ENCODE data around the gene ADIRF.
"Not testable (repeated sequence)": the region's sequence is repeated elsewhere in the genome, so short reads cannot be mapped to it uniquely, and the experiment has no call there.

The ADIRF gene

DNA sequence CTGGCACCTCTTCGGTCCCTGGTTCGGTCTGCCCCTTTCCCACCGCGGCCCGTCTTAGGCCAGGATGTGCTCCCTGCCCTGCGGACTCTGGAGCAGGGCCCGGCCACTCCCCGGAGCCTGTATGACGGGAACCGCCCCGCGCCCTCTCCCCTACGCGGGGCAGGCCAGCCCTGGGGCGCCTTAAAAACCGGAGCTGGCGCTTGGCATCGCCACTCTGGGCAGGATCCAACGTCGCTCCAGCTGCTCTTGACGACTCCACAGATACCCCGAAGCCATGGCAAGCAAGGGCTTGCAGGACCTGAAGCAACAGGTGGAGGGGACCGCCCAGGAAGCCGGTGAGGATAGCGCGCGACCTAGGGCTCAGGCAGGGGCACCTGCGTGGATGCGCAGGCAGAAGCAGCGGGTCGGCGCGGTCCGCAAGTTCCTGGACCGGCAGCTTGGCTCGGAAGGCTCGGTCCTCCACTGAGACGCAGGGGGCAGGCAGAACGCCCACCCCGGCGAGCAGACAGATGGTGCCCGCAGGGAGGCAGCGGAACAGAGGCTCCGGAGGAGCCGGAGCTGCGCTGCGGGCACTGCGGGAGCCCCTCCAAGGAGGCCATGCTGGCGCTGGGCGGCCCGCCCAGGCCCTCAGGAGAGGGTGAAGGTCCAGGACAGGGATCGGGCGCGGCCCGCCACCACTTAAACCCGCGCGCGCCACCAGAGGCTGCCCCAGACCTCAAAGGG lies at the start of gene ADIRF:
ADIRF (plus strand) TSS at position 212 of the 723 bp plus-strand sequence; CDS start at position 275, 63 bp downstream.
- no peak for DNase-seq (ENCODE audit: extremely low read depth in 1 of 2, low read depth in 1 of 2)

DNA sequence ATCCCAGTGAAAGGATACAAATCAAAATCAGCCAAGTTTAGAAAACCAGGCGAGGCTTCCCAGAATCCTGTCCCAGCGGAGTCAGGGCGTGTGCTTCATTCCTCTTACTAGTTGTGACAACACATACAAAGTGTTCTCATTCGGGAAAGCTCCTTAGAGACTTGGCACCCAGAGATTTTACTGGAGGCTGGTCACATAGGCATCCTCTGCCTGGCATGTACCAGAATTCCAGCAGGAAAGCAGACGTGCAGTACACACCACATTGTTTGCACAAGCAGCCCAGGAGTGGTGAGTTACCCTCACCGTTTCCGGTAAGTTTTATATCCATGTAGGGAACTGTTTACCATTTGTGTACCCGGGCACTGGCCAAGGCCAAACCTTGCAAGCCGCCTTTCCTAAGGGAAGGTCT lies 45.7 kb upstream of the ADIRF start:
- no peak for DNase-seq (ENCODE audit: extremely low read depth in 1 of 2, low read depth in 1 of 2)

DNA sequence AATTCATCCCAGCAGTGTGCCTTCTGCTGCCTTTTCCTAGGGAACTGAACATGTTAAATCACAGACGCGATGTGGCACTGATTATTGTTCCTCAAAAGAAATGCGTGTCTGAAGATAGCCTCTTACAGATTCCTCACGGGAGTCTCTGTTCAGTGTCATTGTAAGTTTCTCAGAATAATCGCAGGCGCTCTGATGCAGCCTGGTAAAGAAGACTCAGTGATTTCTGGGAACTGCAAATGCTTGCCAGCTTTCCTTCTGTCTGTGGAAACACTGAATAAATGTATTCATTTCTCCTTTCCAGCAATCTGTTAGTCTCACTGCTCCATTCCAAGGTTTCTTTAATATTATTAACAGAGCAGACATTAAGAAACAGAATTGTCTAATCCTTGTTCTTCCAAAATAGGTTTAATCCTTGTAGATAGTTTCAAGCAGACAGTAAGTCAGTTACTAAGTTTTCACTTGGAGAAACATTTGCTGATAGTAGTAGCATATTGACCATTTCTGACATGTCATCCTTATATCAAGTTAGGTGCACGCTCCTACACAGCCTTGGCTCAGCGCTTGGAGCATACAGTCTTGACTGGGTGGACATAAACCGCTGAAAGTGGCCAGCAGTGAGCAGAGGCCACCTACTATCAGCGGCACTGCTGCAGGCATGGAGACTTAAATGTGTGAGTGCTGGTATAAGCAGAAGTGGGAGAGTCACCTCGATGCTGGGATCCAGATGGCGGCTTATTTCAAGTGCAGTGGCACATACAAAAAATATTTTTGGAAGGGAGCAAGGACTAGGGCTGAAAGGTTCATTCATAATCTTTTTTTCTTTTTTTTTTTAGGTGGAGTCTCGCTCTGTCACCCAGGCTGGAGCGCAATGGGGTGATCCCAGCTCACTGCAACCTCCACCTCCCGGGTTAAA lies 38.6 kb upstream of the ADIRF start:
- no peak for DNase-seq (ENCODE audit: extremely low read depth in 1 of 2, low read depth in 1 of 2)

DNA sequence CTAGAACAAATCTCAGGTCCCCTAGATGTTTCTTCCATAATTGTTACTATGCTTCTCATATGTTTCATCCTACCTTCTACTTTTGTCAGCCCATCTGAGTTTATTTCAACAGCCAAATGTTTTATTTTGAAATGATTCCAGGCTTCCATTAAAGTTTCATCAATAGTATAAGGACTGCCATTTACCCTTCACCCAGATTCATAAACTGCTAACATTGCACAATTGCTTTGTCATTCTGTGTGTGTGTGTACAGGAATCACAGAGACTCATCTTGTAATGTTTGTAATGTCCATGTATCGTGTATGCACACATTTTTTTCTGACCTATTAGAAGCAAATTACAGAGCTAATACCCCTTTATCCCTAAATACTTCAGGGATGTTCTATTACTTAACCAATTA lies 36.4 kb upstream of the ADIRF start:
- no peak for DNase-seq (ENCODE audit: extremely low read depth in 1 of 2, low read depth in 1 of 2)

DNA sequence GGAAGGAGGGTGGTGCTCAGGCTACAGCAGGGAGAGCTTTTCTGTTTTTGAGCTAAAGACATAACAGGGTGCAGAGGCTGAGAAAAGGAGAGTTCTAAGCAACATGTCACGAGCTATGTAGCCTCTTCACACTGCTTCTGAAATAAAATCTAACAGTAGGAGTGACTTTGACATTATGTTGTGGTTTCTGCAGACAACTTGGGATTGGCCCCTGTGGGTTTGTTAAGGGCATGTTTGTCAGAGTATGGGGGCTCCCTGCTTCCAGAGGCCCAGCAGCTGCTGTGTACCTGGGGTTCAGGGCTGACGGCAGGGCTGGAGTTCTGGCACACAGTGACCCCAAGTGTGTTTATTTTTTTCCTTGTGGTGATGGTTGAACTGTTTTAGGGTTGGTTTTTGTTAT lies 35.6 kb upstream of the ADIRF start:
- DNase-seq (ENCODE audit: extremely low read depth in 1 of 2, low read depth in 1 of 2) = no peak

DNA sequence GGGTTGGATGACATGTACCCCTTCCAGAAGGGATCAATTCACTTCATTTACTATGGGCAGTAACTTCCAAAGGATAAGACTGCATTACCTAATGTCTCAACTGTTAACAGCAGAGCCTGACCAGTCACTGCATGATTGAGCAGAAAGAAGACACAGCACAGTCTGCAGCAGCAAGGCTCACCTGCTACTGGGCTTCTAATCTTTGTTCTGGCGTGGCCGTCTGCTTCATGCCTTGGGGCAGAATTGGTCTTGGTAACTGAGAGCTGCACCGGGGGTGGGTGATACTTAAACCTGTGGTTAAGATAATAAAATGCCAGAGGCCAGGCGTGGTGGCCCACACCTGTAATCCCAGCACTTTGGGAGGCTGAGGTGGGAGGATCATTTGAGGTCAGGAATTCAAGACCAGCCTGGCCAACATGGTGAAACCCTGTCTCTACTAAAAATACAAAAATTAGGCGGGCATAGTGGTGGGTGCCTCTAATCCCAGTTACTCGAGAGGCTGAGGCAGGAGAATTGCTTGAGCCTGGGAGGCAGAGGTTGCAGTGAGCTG lies 34.0 kb upstream of the ADIRF start:
- DNase-seq (ENCODE audit: extremely low read depth in 1 of 2, low read depth in 1 of 2) = not testable (repeated sequence)

DNA sequence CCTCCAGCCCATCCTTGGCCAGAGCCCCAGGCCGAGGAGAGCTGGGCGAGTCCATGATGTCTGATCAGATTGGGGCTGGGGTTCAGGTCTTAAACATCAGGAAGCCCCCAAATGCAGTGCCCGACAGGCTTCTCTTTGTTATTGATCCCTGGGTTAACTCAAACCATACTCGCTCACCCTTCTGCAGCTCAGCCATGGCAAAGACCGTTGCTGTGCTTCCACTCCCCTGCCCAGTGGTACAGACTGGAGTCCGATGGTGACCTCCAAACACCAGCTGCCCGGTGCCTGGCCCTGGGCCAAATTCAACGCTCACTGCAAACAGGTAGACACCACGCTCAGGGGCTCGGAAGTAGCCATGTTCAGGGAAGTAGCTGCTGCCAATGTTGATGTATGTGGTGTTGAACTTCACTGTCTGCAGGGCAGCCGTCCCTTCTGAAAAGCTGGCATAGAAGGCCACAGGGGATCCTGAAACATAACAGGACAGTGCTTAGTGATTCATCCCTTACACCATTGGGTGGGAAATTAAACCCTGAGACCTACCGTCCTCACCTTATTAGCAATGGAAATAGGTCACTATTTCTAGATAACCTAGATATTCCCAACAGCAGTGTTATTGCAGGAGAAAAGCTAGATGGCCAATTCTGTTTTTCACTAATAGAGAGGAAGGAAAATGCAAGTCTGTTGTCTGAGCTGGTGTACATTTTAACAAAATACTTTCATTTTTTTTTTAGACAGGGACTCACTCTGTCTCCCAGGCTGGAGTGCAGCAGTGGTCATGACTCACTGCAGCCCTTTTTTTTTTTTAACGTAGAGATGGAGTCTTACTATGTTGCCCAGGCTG lies 31.4 kb upstream of the ADIRF start:
- DNase-seq (ENCODE audit: extremely low read depth in 1 of 2, low read depth in 1 of 2) = no peak

DNA sequence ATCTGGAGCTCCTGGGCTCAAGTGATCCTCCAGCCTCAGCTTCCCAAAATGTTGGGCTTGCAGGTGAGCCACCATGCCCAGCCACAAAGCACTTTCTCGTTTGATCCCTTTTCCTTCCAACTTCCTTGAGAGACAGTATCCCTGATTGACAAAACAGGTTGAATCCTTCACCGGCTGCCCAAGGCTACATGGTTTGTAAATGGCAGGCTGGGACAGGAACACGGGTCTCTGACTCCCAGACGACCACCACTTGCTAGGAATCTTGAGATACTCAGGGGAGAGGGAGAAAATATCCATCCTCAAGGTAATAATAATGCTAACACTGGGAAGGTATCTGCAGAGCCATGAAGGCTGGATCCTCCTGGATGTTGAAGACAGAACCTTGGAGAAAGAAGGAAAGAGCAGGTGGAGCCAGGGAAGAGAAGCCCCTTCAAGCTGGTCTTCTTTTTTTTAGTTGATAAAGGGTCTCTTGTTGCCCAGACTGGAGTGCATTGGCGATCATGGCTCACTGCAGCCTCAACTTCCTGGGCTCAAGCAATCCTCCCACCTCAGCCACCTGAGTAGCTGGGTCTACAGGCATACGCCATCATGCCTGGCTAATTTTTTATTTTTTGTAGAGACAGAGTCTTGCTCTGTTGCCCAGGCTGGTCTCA lies 30.7 kb upstream of the ADIRF start:
- DNase-seq (ENCODE audit: extremely low read depth in 1 of 2, low read depth in 1 of 2) = no peak

DNA sequence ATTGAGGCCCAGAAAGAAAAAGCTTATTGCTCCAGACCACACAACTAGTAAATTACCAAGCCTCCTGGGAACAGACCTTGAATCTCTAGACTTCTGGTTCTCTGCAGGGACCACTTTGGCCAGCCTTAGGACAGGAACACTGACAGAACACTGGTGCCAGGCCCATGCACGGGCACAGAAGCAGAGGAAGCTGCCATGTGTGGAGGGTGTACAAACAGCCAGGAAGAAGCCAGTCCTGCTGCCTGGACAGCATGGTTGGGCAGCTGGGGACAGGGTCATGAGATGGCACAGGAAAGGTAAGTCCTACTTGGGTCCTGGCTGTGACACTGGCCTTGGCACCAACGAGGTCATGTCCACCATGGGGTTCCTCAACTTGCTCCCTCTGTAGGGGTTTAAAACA lies 30.0 kb upstream of the ADIRF start:
- DNase-seq (ENCODE audit: extremely low read depth in 1 of 2, low read depth in 1 of 2) = no peak

DNA sequence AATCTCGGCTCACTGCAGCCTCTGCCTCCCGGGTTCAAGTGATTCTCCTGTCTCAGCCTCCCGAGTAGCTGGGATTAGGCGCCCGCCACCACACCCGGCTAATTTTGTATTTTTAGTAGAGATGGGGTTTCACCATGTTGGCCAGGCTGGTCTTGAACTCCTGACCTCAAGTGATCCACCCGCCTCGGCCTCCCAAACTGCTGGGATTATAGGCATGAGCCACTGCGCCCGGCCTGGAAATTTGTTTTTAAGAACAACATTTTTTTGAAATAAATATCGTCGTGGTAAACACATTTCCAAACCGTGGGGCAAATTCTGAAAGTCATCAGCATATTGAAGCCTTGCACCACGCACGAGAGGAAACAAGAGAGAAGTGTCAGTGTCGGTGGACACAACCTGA lies 28.2 kb upstream of the ADIRF start:
- DNase-seq (ENCODE audit: extremely low read depth in 1 of 2, low read depth in 1 of 2) = not testable (repeated sequence)

DNA sequence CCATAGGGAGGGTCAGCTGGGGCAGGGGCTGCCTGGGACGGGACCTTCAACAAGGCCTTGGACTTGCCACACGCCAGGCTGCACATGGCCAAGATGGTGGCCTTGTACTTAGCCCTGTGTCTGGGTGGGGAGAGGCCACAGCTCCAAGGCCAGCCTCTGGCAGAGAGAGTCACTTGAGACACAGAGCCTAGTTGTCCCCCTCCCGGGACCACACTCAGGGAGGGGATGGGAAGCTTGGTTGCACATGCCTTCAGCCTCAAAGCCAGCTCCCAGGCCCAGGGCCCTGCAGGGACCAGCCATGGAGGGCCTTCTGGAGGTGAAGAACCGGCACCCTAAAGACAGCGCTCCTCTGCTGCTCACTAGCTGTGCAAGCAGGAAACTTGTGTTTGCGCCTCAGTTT lies 27.6 kb upstream of the ADIRF start:
- DNase-seq (ENCODE audit: extremely low read depth in 1 of 2, low read depth in 1 of 2) = no peak

DNA sequence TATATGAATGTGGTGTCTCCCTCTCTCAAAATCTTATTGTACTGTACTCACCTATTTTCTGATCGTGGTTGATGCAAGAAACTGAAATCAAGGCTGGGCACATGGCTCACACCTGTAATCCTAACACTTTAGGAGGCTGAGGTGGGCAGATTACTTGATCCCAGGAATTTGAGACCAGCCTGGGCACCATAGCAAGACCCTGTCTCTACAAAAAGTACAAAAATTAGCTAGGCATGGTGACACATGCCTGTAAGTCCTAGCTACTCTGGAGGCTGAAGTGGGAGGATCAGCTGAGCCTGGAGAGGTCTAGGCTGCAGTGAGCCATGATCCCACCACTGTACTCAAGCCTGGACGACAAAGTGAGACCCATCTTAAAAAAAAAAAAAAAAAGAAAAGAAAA lies 26.9 kb upstream of the ADIRF start:
- DNase-seq (ENCODE audit: extremely low read depth in 1 of 2, low read depth in 1 of 2) = no peak

DNA sequence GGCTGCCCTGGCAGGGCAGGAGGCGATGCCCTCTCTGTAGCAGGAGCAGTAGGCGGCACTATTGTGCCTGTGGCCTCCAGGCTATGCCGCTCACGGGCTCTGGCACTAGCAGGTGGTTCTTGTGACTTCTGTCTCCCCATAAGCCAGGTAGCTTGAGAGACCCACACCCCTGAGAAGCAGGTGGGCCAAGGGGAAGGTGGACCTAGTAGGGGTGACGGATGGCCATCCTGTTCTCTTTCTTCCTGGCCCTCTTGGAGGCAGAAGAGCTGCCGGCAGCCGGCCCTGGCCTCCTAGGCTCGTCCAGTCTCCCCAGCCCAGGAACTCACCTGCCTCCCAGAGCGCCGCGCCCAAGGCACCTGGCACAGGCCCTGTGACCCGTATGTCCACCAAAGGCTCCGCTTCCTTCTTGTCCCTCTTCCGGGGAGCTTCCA lies 26.3 kb upstream of the ADIRF start:
- DNase-seq (ENCODE audit: extremely low read depth in 1 of 2, low read depth in 1 of 2) = no peak

DNA sequence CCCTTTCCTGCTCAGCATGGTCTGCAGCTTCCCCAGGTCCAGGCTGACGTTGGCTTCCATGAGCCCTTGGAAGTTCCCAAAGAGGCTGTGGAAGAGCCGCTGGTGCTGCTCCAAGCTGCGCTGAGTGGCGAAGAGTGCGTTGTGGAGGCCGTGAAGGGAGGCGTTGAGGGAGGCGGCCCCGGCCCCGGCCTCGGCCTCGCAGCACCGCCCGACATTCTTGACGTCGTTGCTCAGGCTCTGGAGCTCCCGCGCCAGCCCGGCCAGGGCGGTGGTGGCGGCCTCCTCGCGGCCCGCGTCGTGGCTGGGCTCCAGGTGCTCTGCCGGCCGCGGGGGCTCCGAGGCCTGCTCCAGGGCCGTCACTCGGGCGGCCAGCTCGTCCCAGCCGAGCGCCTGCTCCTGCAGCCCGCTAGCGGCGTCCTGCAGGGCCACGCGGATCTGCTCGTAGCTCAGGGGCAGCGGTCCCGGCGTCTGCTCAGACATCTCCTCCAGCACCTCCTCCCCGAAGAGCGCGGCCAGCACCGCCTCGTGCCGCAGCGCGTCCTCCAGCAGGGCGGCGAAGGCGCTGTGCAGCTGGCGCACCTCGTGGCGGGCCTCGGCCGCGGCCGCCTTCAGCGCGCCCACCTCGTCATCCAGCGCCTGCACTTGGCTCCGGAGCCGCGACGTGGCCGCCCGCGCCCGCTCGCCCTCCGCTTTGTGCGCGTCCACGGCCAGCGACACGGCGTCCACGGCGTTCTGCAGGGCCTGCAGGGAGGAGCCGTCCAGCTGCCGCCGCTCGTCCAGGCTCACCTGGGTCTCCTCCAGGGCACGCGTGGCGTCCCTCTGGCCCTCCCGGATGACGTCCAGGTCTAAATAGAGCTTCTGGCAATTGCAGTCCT lies 25.6 kb upstream of the ADIRF start:
- no peak for DNase-seq (ENCODE audit: extremely low read depth in 1 of 2, low read depth in 1 of 2)

DNA sequence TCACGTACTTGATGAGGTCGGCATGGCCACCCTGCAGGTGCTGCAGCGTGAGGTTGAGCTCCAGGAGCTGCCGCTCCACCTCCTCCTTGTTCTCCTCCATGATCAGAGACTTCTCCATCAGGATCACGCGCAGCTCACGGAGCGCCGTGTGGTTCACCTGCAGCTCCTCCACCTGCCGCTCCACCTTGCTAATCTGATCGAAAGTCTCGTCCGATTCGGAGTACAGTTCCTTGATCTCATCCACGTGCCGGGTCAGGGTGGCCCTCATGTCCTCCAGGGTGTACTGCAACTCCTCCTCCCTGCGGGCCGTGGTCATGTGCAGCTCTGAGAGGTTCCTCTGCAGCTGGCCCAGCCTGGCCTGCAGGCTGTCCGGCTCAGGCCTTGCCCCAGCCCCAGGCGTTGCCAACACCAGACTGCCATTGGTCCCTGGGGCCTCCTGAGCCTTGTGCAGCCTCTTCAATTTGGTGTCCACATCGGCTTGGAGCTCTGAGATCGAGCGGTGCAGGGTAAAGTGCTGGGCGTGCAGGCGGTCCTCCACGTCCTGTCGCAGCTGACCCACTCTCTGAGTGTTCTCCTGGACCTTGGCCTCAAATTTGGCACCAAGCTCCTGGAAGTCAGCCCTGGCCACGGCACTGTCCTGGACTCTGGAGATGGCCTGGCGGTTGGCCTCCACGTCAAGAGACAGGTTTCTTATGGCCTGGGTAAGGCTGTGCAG lies 24.8 kb upstream of the ADIRF start:
- DNase-seq (ENCODE audit: extremely low read depth in 1 of 2, low read depth in 1 of 2) = no peak

DNA sequence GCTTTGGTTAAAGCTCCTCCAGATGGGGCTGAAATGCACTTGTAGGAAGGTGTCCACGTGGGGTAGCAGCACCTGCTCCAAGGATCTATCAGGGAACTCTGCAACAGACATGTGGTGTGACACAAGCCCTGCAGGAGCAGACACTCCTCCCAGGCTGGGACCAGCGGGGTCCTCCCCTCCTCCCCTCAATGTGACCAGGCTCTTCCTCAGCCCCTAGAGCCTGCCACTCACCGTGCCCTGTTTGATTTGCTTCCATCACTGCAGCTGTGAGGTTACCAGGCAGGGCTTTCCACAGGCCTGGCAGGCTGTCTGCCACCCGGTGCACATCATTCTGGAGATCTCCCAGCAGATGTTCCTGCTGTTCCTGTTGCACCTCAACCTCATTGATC lies 24.3 kb upstream of the ADIRF start:
- no peak for DNase-seq (ENCODE audit: extremely low read depth in 1 of 2, low read depth in 1 of 2)

DNA sequence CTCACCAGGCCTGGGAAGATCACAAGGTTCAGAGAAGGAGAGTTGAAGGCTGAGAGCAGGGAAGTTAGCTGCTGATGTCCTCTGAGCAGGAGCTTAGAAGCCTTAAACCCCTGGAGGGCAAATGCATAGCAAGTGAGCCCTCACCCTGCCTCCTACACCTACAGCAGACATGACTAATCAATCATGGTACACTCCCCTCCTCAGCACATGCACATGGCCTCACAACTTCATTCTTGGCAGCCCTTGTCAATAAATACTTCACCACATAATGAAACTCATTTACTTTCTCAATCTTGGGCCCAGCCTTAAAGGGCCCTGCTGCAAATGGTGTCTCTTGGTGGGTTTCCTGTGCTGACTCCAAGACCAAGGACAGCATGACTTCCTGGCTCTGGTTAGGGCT lies 23.8 kb upstream of the ADIRF start:
- no peak for DNase-seq (ENCODE audit: extremely low read depth in 1 of 2, low read depth in 1 of 2)

DNA sequence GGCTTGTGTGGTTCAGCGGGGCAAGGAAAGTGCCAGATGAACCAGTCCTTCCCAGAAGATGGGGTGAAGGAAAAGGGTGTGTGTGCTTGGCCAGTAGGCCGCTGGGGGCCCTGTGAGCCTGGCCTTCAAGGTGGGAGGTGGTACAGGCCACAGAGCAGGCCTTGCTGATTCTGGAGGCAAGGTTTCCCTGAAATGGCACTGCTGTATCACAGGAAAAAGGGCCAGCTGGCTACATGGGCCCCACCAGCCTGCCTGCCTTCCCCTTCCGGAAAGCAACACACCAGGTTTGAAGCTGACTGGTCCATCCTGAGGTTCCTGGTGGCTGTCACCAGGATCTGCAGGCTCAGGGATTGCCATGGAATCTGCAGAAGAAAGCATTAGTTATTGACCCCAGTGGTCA lies 23.4 kb upstream of the ADIRF start:
- DNase-seq (ENCODE audit: extremely low read depth in 1 of 2, low read depth in 1 of 2) = no peak

All from stimulated activated CD8-positive, alpha-beta memory T cell treated with anti-CD3 and anti-CD28 coated beads, Interleukin-7, amount 100 ng/mL, for 48 hours (primary cell).